ENCODE data around the gene ZCCHC12. TPM values are rescaled to one million over a fixed set of nuclear protein-coding genes. Genes with fewer than 3 reads are reported as not detected.

ZCCHC12 gene
- total RNA-seq, 1 experiment from 2014 or later, result 0.87 TPM

GRCh38 chrX:118861338-118861737 lies 37.7 kb downstream of the ZCCHC12 start (continued):
- TF ChIP-seq, protein P1, sequence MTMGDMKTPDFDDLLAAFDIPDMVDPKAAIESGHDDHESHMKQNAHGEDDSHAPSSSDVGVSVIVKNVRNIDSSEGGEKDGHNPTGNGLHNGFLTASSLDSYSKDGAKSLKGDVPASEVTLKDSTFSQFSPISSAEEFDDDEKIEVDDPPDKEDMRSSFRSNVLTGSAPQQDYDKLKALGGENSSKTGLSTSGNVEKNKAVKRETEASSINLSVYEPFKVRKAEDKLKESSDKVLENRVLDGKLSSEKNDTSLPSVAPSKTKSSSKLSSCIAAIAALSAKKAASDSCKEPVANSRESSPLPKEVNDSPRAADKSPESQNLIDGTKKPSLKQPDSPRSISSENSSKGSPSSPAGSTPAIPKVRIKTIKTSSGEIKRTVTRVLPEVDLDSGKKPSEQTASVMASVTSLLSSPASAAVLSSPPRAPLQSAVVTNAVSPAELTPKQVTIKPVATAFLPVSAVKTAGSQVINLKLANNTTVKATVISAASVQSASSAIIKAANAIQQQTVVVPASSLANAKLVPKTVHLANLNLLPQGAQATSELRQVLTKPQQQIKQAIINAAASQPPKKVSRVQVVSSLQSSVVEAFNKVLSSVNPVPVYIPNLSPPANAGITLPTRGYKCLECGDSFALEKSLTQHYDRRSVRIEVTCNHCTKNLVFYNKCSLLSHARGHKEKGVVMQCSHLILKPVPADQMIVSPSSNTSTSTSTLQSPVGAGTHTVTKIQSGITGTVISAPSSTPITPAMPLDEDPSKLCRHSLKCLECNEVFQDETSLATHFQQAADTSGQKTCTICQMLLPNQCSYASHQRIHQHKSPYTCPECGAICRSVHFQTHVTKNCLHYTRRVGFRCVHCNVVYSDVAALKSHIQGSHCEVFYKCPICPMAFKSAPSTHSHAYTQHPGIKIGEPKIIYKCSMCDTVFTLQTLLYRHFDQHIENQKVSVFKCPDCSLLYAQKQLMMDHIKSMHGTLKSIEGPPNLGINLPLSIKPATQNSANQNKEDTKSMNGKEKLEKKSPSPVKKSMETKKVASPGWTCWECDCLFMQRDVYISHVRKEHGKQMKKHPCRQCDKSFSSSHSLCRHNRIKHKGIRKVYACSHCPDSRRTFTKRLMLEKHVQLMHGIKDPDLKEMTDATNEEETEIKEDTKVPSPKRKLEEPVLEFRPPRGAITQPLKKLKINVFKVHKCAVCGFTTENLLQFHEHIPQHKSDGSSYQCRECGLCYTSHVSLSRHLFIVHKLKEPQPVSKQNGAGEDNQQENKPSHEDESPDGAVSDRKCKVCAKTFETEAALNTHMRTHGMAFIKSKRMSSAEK (CRISPR knock-in tag; IDR thresholded peaks at IDR 0.05; ENCODE audit: borderline replicate concordance), result no peak
- TF ChIP-seq, protein P2, sequence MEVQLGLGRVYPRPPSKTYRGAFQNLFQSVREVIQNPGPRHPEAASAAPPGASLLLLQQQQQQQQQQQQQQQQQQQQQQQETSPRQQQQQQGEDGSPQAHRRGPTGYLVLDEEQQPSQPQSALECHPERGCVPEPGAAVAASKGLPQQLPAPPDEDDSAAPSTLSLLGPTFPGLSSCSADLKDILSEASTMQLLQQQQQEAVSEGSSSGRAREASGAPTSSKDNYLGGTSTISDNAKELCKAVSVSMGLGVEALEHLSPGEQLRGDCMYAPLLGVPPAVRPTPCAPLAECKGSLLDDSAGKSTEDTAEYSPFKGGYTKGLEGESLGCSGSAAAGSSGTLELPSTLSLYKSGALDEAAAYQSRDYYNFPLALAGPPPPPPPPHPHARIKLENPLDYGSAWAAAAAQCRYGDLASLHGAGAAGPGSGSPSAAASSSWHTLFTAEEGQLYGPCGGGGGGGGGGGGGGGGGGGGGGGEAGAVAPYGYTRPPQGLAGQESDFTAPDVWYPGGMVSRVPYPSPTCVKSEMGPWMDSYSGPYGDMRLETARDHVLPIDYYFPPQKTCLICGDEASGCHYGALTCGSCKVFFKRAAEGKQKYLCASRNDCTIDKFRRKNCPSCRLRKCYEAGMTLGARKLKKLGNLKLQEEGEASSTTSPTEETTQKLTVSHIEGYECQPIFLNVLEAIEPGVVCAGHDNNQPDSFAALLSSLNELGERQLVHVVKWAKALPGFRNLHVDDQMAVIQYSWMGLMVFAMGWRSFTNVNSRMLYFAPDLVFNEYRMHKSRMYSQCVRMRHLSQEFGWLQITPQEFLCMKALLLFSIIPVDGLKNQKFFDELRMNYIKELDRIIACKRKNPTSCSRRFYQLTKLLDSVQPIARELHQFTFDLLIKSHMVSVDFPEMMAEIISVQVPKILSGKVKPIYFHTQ (CRISPR knock-in tag; IDR thresholded peaks at IDR 0.05), result no peak
- TF ChIP-seq ZNF138 (CRISPR knock-in tag; conservative IDR thresholded peaks at IDR 0.05) (no peak), IRF1 (CRISPR knock-in tag; IDR thresholded peaks at IDR 0.05) (no peak)

- no peak overlapping the region for H3K27ac Mint-ChIP-seq
- no peaks in the 10 kb centered on the region for H3K4me1 Mint-ChIP-seq
- no peaks in the 10 kb centered on the region for H3K9me3 Mint-ChIP-seq
- no peaks in the 10 kb centered on the region for H3K36me3 Mint-ChIP-seq
- ChIA-PET POLR2A (no interaction called here), CTCF (interaction anchor here (0.8 to 1.1 kb wide), 2 partner anchors 143 to 205 kb away, joined by 3 read pairs; no protein-coding TSS in a partner anchor)
- DNase-seq (ENCODE audit: low spot score) (no peak), ATAC-seq (no peak)
- H3K4me3 Mint-ChIP-seq, result no peak overlapping the region
- H3K27me3 Mint-ChIP-seq (ENCODE audit: low read depth), result peaks cover 5% of the 10 kb centered on the region; the same call in 1 of the 2 replicates
- TF ChIP-seq GTF2I (CRISPR knock-in tag; conservative IDR thresholded peaks at IDR 0.05), result no peak
- no peak for TF ChIP-seq ESRRA (CRISPR knock-in tag; IDR thresholded peaks at IDR 0.05; ENCODE audit: borderline replicate concordance)
- no peak for TF ChIP-seq SMAD3 (CRISPR knock-in tag; IDR thresholded peaks at IDR 0.05; ENCODE audit: borderline replicate concordance)
- TF ChIP-seq PRDM15 (CRISPR knock-in tag; IDR thresholded peaks at IDR 0.05), result no peak
- TF ChIP-seq SMAD4 (CRISPR knock-in tag; IDR thresholded peaks at IDR 0.05), result no peak
- no peak for TF ChIP-seq PRRX2 (CRISPR knock-in tag; IDR thresholded peaks at IDR 0.05)
- TF ChIP-seq HMGXB4 (CRISPR knock-in tag; IDR thresholded peaks at IDR 0.05), result no peak
- no peak for TF ChIP-seq CREB1 (CRISPR knock-in tag; IDR thresholded peaks at IDR 0.05)
- no peak for TF ChIP-seq FOXP1 (CRISPR knock-in tag; IDR thresholded peaks at IDR 0.05; ENCODE audit: borderline replicate concordance)
- TF ChIP-seq, protein P3, sequence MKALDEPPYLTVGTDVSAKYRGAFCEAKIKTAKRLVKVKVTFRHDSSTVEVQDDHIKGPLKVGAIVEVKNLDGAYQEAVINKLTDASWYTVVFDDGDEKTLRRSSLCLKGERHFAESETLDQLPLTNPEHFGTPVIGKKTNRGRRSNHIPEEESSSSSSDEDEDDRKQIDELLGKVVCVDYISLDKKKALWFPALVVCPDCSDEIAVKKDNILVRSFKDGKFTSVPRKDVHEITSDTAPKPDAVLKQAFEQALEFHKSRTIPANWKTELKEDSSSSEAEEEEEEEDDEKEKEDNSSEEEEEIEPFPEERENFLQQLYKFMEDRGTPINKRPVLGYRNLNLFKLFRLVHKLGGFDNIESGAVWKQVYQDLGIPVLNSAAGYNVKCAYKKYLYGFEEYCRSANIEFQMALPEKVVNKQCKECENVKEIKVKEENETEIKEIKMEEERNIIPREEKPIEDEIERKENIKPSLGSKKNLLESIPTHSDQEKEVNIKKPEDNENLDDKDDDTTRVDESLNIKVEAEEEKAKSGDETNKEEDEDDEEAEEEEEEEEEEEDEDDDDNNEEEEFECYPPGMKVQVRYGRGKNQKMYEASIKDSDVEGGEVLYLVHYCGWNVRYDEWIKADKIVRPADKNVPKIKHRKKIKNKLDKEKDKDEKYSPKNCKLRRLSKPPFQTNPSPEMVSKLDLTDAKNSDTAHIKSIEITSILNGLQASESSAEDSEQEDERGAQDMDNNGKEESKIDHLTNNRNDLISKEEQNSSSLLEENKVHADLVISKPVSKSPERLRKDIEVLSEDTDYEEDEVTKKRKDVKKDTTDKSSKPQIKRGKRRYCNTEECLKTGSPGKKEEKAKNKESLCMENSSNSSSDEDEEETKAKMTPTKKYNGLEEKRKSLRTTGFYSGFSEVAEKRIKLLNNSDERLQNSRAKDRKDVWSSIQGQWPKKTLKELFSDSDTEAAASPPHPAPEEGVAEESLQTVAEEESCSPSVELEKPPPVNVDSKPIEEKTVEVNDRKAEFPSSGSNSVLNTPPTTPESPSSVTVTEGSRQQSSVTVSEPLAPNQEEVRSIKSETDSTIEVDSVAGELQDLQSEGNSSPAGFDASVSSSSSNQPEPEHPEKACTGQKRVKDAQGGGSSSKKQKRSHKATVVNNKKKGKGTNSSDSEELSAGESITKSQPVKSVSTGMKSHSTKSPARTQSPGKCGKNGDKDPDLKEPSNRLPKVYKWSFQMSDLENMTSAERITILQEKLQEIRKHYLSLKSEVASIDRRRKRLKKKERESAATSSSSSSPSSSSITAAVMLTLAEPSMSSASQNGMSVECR (CRISPR knock-in tag; IDR thresholded peaks at IDR 0.05; ENCODE audit: borderline replicate concordance), result no peak
- TF ChIP-seq, protein P4, sequence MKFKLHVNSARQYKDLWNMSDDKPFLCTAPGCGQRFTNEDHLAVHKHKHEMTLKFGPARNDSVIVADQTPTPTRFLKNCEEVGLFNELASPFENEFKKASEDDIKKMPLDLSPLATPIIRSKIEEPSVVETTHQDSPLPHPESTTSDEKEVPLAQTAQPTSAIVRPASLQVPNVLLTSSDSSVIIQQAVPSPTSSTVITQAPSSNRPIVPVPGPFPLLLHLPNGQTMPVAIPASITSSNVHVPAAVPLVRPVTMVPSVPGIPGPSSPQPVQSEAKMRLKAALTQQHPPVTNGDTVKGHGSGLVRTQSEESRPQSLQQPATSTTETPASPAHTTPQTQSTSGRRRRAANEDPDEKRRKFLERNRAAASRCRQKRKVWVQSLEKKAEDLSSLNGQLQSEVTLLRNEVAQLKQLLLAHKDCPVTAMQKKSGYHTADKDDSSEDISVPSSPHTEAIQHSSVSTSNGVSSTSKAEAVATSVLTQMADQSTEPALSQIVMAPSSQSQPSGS (CRISPR knock-in tag; IDR thresholded peaks at IDR 0.05; ENCODE audit: borderline replicate concordance, low read depth), result no peak
- TF ChIP-seq HMGA2 (CRISPR knock-in tag; IDR thresholded peaks at IDR 0.05), result no peak
Observed at GRCh38 chrX:118862091-118862490, 38.5 kb downstream of the ZCCHC12 start.

All from WTC11 (cell line).